ENCODE results near the gene HGFAC.

DNA sequence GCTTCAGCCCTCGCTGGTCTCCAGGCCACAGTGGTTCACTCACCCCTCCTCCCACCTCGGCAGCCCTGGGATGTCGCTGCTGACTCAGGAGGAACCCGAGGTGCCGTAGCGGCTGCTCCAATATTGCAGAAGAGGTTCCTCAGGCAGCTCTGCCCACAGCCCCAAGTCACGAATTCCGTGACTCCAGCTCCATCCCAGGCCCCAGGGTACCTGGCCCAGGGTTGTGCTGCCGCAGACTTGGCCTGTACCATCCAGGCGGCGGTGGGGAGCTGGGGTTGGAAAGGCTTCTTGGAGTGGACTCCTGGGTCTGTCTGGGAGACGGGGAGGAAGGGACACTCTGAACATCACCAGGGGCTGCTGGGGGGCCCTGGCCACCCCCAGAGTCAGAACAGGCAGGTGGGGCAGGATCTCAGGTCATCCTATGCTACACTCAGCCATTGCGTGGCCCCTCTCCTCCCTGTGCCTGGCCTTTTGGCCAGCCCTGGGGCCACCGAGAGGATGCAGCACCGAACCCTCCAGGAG lies 728 bp upstream of the HGFAC start:
- TF ChIP-seq, protein P1, sequence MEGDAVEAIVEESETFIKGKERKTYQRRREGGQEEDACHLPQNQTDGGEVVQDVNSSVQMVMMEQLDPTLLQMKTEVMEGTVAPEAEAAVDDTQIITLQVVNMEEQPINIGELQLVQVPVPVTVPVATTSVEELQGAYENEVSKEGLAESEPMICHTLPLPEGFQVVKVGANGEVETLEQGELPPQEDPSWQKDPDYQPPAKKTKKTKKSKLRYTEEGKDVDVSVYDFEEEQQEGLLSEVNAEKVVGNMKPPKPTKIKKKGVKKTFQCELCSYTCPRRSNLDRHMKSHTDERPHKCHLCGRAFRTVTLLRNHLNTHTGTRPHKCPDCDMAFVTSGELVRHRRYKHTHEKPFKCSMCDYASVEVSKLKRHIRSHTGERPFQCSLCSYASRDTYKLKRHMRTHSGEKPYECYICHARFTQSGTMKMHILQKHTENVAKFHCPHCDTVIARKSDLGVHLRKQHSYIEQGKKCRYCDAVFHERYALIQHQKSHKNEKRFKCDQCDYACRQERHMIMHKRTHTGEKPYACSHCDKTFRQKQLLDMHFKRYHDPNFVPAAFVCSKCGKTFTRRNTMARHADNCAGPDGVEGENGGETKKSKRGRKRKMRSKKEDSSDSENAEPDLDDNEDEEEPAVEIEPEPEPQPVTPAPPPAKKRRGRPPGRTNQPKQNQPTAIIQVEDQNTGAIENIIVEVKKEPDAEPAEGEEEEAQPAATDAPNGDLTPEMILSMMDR (IDR thresholded peaks at IDR 0.05; ENCODE audit: low read depth, low read length), result no peak
- no peak for TF ChIP-seq EZH2phosphoT487 (IDR thresholded peaks at IDR 0.05; ENCODE audit: low read depth)
